ENCODE measurements around the gene SETD3.

SETD3 gene

GRCh38 chr14:99497894-99498293, 17.2 kb upstream of the SETD3 start:
- no peak for DNase-seq (ENCODE audit: low read depth in 2 of 2)

- DNase-seq (ENCODE audit: low read depth in 2 of 2) = no peak
These were observed 16.7 kb upstream of the SETD3 start for GRCh38 chr14:99497341-99497740.

- DNase-seq (ENCODE audit: low read depth in 2 of 2) = no peak
These were observed 3.4 kb upstream of the SETD3 start for GRCh38 chr14:99484106-99484505.

- no peak for DNase-seq (ENCODE audit: low read depth in 2 of 2)
These were observed 1.1 kb upstream of the SETD3 start for GRCh38 chr14:99481745-99482099.

DNA sequence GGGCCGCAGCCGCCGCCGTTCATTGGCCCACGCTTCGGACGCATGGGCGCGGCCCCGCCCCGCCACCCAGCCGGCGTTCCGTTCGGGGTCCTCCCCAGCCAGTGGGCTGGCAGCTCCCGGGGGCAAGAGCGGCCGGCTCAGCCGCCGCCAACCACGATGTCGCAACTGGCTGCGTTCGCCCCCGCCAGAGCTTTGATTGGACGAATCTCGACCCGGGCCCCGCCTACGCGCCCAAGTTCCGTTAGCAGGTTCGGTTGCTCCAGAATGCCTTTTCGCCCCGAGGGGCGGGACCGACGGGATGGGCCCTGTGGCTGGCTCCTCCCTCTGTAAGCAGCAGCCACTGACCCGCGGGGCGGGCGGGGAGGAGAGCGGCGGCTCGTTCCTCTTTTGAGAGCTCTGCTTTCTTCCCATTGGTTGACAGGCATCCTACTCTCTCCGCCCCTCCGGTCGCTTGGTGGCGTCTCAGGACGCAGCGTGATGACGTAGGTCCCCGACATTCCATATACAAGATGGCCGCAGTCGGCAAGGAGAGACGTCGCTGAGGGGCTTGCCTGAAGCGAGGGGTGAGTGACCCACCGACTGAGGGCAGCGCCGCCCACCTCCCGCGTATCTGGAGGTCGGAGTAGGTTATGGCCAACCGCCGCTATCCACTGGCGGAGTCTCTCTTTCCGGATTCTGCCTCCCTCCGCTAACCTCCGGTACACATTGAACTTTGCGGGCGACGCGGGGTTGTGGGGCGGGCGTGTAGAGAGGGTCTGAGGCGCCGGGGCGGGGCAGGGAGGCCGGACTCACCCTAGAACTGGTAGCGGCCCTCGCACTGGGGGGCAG, 472 bp upstream of the SETD3 start, which contains the start of gene CCNK:
Gene CCNK (plus strand): TSS at position 493 of the 828 bp plus-strand sequence. CDS start 11,269 bp downstream, outside the sequence.
- peak; percentile 100 for DNase-seq (ENCODE audit: low read depth in 2 of 2)

- no peak for DNase-seq (ENCODE audit: low read depth in 2 of 2)
These were observed 1.3 kb downstream of the SETD3 start for GRCh38 chr14:99479160-99479905.

DNA sequence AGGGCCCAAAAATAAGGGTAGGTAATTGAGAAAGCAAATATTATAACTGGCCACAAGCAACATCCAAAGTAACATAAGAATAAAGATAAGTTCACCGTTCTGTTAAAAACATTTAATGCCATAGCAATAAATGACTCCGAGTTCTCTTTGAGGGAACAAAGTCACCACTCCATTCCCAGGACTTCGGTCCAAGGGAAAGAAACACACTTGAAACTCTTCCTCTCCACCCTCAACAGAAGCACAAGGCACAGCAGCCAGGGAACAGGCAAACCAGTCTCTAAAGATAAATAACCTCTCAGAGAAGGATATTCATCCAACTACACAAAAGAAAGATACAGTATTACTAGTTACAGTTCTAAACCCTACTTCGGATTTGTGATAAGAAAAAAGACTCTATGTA, 2.5 kb downstream of the SETD3 start:
- DNase-seq (ENCODE audit: low read depth in 2 of 2) = no peak

GRCh38 chr14:99476864-99477263, 3.8 kb downstream of the SETD3 start:
- DNase-seq (ENCODE audit: low read depth in 2 of 2) = no peak

GRCh38 chr14:99475660-99476059, 5.0 kb downstream of the SETD3 start:
- no peak for DNase-seq (ENCODE audit: low read depth in 2 of 2)

DNA sequence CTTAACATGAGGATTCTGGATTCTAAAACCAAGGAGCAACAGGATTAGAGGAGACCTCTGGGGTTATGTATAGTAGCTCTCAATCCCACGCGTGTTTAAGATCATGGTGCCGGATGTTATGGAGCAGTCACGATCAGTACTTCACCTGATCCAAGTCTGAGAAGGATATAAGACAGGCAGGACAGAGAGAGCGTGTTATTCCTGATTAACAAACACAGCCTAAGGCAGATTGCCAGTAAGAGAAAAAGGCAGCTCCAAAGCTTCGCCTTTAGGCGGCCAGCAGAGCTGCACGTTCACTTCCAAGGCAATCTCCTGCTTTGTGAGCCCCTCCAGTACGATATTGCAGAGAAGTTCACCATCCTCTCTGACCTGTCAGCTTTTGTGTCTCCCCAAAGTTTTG, 5.5 kb downstream of the SETD3 start:
- no peak for DNase-seq (ENCODE audit: low read depth in 2 of 2)

DNA sequence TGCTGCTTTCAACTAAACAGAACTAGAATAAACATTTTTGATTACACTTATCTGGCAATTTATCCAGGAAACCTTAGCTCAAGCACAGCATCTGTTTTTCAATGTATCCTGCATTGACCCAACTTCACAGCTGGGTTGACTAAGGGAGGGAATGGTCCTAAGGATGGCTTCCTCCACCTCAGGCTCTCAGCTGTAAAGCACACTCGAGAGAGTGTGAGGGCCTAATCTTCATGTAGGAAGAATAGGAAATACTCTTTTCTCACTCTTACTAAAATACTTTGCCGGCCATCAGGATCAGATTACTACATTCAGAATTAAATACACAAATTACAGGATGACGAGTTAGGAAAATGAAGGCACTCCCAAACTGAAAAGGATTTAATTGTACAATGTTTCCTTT, 7.2 kb downstream of the SETD3 start:
- no peak for DNase-seq (ENCODE audit: low read depth in 2 of 2)

DNA sequence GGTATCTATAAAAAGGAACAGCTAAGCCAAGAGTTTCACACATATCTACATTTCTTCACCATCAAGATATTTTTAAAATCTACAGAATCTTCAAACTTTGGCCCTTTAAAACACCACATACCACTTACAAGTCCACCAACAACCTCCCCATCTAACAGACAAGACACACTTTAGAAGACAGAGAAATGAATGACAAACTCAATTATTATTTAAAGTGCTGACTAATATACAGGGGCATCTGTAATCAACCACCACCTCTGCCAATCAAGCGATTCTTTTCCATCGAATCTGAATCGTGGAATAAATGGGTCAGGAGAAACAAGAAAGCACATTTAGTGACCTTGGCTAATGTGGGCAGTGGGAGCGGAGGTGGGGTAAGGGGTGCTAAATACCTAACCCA, 7.7 kb downstream of the SETD3 start:
- DNase-seq (ENCODE audit: low read depth in 2 of 2) = no peak

GRCh38 chr14:99471731-99472130, 8.9 kb downstream of the SETD3 start:
- DNase-seq (ENCODE audit: low read depth in 2 of 2) = no peak

DNA sequence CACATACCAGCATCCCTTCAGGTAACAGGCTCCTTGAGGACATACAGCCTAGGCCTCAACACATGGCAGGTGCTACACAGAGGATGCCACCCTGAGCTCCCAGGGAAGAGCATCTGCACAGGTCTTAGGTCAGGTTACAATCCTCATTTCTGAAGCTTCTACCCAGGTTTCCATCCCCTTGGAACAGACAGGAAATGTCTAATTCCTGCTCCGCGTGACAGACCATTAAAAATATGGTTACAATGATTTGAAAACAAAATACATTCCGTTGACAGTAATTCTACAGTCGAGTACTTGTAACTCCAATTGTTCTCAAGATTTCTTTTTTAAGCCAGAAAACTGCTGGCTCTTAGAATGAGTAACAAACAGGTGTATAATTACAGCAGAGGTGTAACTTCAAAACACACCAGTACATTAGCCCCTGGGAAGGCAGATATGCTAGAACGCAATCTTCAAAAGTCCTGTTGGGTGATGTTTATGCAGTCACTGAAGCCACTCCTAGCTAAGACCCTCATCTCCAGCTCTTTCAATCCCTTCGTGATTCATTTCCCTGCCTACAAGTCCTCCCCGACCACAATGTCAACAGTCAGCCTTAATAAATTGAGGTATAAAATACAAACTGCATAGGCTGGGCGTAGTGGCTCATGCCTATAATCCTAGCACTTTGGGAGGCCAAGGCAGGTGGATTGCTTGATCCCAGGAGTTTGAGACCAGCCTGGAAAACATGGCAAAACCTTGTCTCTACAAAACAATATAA, 11.6 kb downstream of the SETD3 start:
- no peak for DNase-seq (ENCODE audit: low read depth in 2 of 2)

DNA sequence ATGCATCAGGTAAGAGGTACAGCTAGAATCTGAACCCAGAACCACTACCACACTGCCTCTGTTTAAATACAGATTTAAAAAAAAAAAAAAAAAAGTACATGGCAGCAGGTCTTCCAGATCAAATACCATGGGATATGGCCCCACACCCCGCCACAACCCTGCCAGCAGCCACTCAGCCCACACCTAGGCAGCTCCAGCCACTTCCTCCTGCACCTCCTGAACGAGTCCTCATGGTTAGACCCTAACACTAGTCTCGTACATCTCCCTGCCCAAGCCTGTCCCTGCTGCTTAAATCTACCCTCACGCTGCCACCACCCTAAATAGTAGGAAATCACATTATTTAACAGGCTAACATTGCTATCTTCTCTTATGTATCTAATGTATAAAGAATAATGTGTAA, 12.6 kb downstream of the SETD3 start:
- no peak for DNase-seq (ENCODE audit: low read depth in 2 of 2)

GRCh38 chr14:99467336-99468078, 13.2 kb downstream of the SETD3 start:
- no peak for DNase-seq (ENCODE audit: low read depth in 2 of 2)

DNA sequence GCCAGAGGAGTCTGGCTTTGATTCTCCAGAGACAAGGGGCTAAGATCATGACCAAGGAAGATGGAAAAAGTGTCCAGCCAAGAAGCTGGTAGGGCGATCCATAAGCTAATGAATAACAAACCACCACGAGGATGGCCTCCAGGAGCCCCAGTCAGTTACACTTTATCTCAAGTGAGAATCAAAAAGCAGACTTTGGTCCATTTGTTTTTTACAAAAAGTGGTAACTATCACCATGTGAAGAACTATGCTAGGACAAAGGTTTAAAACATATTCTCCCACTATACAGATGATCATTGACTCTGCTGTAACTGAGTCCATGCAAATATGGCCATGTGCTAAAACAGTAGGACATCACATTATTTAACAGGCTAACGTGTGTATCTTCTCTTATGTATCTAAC, 13.9 kb downstream of the SETD3 start:
- no peak for DNase-seq (ENCODE audit: low read depth in 2 of 2)

DNA sequence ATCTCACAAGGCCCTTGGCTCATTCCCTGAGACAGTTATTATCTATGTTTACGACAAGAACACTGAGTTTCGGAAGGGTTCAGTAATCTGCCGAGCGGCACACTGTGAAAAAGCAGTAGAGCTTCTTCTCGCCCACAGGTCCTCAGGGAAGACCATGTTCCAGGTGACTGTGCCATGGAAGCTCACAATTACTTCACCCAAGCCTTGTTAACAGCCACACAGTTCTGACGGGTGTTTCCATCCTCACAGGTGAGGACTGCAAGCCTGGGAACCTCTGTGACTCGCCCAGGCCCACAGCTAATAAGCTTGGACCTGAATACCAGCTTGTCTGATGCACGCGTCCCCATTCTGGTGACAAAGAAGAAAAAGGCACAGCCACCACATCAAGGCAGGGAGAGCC, 15.4 kb downstream of the SETD3 start:
- no peak for DNase-seq (ENCODE audit: low read depth in 2 of 2)

DNA sequence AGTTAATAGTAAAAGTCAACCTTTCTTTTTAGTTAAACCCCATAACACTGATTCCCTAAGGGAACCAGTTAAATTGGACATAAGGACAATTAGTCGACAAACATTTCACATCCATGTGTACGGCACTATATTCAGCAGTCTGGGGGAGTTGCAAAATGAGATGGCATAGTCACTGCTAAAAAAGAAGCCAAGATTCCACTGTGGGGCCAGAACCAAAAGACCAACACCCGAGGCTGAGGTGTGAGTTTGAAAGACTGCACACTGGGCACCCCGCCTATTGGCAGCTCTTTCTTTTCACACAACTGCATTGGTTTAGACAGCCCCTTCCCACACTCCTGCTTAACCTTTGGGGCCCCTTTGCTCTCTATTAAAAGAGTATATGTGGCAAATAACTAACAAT, 16.7 kb downstream of the SETD3 start:
- DNase-seq (ENCODE audit: low read depth in 2 of 2) = no peak

- no peak for DNase-seq (ENCODE audit: low read depth in 2 of 2)
These were observed 18.4 kb downstream of the SETD3 start for GRCh38 chr14:99462210-99462609.

GRCh38 chr14:99461411-99462085, 19.1 kb downstream of the SETD3 start:
- no peak for DNase-seq (ENCODE audit: low read depth in 2 of 2)

Measured in fibroblast of skin of left biceps (primary cell).